ENCODE measurements around the gene MAP2K3. TPM values are rescaled to one million over a fixed set of nuclear protein-coding genes. Genes with fewer than 3 reads are reported as not detected.
A peak's percentile ranks its signal among the peaks of the same experiment; 100 is the strongest.

The MAP2K3 gene
- total RNA-seq, 1 donor from 2014 or later, result 68.3 TPM

GRCh38 chr17:21352221-21352980 is 67.9 kb downstream of the MAP2K3 start:
- ATAC-seq (no peak), DNase-seq (peak; percentile 57)
- Histone ChIP-seq H3K4me1 (no peaks in the 10 kb centered on the region), H3K36me3 (no peaks in the 10 kb centered on the region), H3K27me3 (no peaks in the 10 kb centered on the region), H3K27ac (no peak overlapping the region), H3K4me3 (no peak overlapping the region), H3K9me3 (no peaks in the 10 kb centered on the region)
- TF ChIP-seq CTCF (IDR thresholded peaks at IDR 0.05), result no peak
- intact Hi-C loops (cut with DNase I), result no loop called here

GRCh38 chr17:21352981-21353265 is 68.4 kb downstream of the MAP2K3 start:
- intact Hi-C loops (cut with DNase I), result no loop called here
- Histone ChIP-seq H3K4me3 (no peak overlapping the region), H3K9me3 (no peaks in the 10 kb centered on the region), H3K27me3 (no peaks in the 10 kb centered on the region), H3K27ac (no peak overlapping the region), H3K4me1 (no peaks in the 10 kb centered on the region), H3K36me3 (no peaks in the 10 kb centered on the region)
- TF ChIP-seq CTCF (IDR thresholded peaks at IDR 0.05), result no peak
- no peak for ATAC-seq
- DNase-seq, result peak; percentile 58

GRCh38 chr17:21353326-21354010 is 69.0 kb downstream of the MAP2K3 start:
- Histone ChIP-seq H3K4me1 (no peaks in the 10 kb centered on the region), H3K9me3 (no peaks in the 10 kb centered on the region), H3K4me3 (no peak overlapping the region), H3K27me3 (no peaks in the 10 kb centered on the region), H3K36me3 (no peaks in the 10 kb centered on the region), H3K27ac (no peak overlapping the region)
- intact Hi-C loops (cut with DNase I), result no loop called here
- no peak for ATAC-seq
- no peak for TF ChIP-seq CTCF (IDR thresholded peaks at IDR 0.05)
- DNase-seq, result peak; percentile 40

GRCh38 chr17:21354796-21355385 is 70.4 kb downstream of the MAP2K3 start:
- H3K27me3 ChIP-seq, result no peaks in the 10 kb centered on the region
- no peaks in the 10 kb centered on the region for H3K9me3 ChIP-seq
- H3K4me3 ChIP-seq, result no peak overlapping the region
- no peak for DNase-seq
- no peaks in the 10 kb centered on the region for H3K36me3 ChIP-seq
- no peak overlapping the region for H3K27ac ChIP-seq
- H3K4me1 ChIP-seq, result no peaks in the 10 kb centered on the region
- intact Hi-C loops (cut with DNase I), result no loop called here
- TF ChIP-seq CTCF (IDR thresholded peaks at IDR 0.05), result no peak
- ATAC-seq, result no peak

GRCh38 chr17:21355586-21355985 is 71.1 kb downstream of the MAP2K3 start:
- DNase-seq (no peak), ATAC-seq (no peak)
- intact Hi-C loops (cut with DNase I), result no loop called here
- no peaks in the 10 kb centered on the region for H3K4me1 ChIP-seq
- H3K27me3 ChIP-seq, result no peaks in the 10 kb centered on the region
- no peak overlapping the region for H3K4me3 ChIP-seq
- no peaks in the 10 kb centered on the region for H3K9me3 ChIP-seq
- no peak overlapping the region for H3K27ac ChIP-seq
- H3K36me3 ChIP-seq, result no peaks in the 10 kb centered on the region
- TF ChIP-seq CTCF (IDR thresholded peaks at IDR 0.05), result no peak

Data from upper lobe of right lung (tissue), 1 donor.